PFSK-1 (cell line): ENCODE results near the gene TM9SF2.

Source experiments
- FOXP2 ChIP-seq: optimal IDR thresholded peaks from 2 replicates; pipeline ENCODE3; 2011; ENCODE audit warnings: borderline replicate concordance, control low read depth, inconsistent platforms; ENCODE audit not compliant: insufficient read depth; ENCODE audit errors: extremely low read length, extremely low read depth
- POLR2AphosphoS5 ChIP-seq: IDR thresholded peaks from 2 replicates; pipeline ENCODE4 v1.6.1; 2012; ENCODE audit warnings: low read depth, mild to moderate bottlenecking, control low read depth, low read length, moderate library complexity
- SIN3A ChIP-seq: IDR thresholded peaks from 2 replicates; pipeline ENCODE4 v1.6.1; 2012; ENCODE audit warnings: mild to moderate bottlenecking, low read length, moderate library complexity, borderline replicate concordance; ENCODE audit not compliant: insufficient read depth
- TAF1 ChIP-seq: IDR thresholded peaks from 2 replicates; pipeline ENCODE4 v1.6.1; 2012; ENCODE audit warnings: low read length, control low read depth, borderline replicate concordance; ENCODE audit not compliant: insufficient read depth
- TF ChIP-seq, protein P1 (sequence below), 2 experiments: IDR thresholded peaks; 2 replicates each; pipeline versions ENCODE4 v1.6.1 to v1.8.0; 2011 to 2012; ENCODE audit warnings: low read depth in 2 of 2, low read length in 2 of 2, control low read depth in 1 of 2, inconsistent platforms in 1 of 2, mild to moderate bottlenecking in 1 of 2, moderate library complexity in 1 of 2; ENCODE audit not compliant: insufficient read depth in 1 of 2

Gene TM9SF2

DNA sequence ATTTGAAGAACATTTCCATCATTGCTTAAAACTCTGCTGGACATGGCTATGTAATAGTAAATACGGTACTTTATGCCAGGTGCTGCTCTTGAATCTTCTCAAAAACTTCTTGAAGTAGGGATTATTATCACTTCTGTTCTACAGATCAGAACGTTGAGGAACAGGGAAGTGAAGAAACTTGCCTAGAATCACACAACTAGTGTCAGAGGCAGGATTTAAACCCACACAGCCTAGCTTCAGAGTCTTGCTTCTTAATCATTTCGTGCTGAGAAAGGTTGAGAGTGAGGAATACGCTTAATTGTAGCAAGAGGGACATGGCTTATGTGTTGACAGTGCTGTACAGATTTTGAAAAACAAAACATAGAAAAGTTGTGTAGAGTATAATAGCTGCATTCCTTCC is 13.5 kb downstream of the TM9SF2 start:
- TF ChIP-seq, protein P1, sequence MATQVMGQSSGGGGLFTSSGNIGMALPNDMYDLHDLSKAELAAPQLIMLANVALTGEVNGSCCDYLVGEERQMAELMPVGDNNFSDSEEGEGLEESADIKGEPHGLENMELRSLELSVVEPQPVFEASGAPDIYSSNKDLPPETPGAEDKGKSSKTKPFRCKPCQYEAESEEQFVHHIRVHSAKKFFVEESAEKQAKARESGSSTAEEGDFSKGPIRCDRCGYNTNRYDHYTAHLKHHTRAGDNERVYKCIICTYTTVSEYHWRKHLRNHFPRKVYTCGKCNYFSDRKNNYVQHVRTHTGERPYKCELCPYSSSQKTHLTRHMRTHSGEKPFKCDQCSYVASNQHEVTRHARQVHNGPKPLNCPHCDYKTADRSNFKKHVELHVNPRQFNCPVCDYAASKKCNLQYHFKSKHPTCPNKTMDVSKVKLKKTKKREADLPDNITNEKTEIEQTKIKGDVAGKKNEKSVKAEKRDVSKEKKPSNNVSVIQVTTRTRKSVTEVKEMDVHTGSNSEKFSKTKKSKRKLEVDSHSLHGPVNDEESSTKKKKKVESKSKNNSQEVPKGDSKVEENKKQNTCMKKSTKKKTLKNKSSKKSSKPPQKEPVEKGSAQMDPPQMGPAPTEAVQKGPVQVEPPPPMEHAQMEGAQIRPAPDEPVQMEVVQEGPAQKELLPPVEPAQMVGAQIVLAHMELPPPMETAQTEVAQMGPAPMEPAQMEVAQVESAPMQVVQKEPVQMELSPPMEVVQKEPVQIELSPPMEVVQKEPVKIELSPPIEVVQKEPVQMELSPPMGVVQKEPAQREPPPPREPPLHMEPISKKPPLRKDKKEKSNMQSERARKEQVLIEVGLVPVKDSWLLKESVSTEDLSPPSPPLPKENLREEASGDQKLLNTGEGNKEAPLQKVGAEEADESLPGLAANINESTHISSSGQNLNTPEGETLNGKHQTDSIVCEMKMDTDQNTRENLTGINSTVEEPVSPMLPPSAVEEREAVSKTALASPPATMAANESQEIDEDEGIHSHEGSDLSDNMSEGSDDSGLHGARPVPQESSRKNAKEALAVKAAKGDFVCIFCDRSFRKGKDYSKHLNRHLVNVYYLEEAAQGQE (IDR thresholded peaks at IDR 0.05; ENCODE audit: insufficient read depth in 1 of 2, low read depth in 2 of 2, low read length in 2 of 2): no peak
- TF ChIP-seq SIN3A (no peak), FOXP2 (no peak), TAF1 (no peak), POLR2AphosphoS5 (no peak)

DNA sequence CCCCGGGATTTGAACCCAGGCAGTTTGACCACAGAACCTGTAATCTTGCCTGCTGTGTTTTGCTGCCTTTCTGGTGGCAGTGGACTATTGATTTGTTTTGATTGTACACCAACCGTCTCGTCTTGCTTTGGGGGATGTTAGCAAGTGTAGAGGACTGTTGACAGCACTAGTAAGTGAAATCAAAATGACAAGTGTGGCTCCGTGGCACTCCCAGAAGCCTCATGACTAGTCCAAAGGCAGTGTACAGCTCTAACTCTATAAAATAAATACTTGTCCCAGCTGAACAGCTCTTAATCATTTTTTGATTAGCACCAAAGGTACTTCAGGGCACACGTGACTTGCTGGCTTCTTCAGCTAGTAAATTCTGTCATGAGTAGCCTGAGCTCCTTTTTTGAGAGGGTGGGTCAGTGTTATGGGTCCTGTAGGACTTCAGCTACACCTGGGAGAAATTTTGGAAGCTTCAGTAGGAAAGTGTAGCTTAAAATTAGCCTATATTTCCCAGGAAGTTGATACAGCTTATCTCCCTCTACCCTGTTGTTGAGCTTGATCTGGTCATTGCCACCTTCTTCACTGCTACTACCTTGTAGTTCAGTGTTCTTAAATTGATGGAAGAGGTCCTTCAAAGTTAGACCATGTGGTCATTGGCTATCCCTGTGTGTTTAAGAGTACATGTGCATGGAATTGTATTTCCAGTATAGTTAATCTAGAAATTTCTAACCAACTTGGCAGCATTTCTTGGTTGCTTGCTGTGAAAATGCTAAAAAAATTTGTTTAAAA is 15.1 kb downstream of the TM9SF2 start:
- TF ChIP-seq SIN3A (no peak), POLR2AphosphoS5 (no peak), FOXP2 (no peak), TAF1 (no peak)
- TF ChIP-seq, protein P1 (IDR thresholded peaks at IDR 0.05; ENCODE audit: insufficient read depth in 1 of 2, low read depth in 2 of 2, low read length in 2 of 2): no peak

DNA sequence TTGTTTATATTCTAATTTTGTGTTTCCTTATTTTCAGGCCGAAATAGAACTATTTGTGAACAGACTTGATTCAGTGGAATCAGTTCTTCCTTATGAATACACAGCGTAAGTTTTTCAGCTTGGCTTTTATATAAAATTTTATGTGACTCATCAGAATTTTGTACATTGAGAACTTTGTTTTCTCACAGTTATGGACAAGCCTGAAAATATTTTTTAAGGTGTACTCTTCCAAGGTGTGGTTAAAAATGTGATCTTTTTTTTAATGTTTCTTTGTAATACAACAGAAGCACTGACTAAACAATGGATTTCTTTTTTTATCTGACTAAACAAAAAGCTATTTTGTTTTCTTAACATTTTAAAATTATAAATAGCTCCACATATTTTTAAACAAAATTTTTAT is 16.3 kb downstream of the TM9SF2 start:
- TF ChIP-seq SIN3A: no peak

DNA sequence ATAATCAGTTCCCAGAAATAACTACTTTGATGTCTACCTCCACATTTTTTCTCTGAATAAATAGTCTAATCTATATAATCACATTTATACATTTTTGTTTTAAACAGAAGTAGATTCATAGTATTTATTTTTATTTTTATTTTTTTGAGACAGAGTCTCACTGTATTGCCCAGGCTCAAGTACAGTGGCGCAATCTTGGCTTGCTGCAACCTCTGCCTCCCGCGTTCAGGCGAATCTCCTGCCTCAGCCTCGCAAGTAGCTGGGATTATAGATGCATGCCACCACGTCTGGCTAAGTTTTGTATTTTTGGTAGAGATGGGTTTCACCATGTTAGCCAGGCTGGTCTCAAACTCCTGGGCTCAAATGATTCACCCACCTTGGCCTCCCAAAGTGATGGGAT is 16.7 kb downstream of the TM9SF2 start:
- no peak for TF ChIP-seq SIN3A
- no peak for TF ChIP-seq TAF1
- no peak for TF ChIP-seq POLR2AphosphoS5
- no peak for TF ChIP-seq FOXP2
- TF ChIP-seq, protein P1 (IDR thresholded peaks at IDR 0.05; ENCODE audit: insufficient read depth in 1 of 2, low read depth in 2 of 2, low read length in 2 of 2): no peak

DNA sequence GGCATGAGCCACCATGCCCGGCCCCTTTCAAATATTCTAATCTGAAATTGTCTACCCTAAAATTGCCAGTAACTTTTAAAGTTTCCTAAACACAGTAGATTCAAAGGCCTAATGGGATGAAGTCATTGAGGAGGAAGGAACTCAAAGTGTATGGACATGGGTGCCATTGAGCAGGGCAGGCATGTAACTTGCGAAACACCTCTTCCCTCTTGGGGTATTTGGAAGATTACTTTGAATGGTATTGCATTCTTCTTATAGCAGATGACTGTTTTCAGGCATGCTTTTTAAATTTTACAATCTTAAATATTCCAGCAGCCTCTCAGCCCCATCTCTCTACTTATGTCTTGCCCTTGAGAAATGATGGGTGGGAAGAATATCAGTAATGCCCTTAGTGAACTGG is 21.0 kb downstream of the TM9SF2 start:
- TF ChIP-seq, protein P1 (IDR thresholded peaks at IDR 0.05; ENCODE audit: insufficient read depth in 1 of 2, low read depth in 2 of 2, low read length in 2 of 2): no peak
- TF ChIP-seq FOXP2 (no peak), TAF1 (no peak), SIN3A (no peak), POLR2AphosphoS5 (no peak)
